ENCODE results near the gene DLG2.

The DLG2 gene

DNA sequence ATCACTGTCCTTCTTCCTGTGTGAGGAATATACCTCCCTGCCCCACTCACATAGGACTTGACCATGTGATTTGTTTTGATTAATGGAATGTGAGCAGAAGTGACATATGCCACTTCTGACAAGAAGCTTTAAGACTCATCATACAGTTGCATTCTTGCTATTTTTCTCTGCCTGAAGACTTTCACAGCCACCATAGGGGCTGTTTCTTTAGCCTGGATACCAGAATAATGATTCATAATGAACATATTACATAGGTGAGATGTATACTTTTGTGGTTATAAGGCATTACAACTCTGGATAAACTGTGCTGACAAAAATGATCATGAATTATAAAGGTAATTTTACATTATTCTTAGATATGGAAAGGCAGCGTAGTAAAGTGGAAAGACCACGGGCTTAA, 798.0 kb downstream of the DLG2 start:
- no peak for DNase-seq (ENCODE audit: extremely low read depth, low read depth)

DNA sequence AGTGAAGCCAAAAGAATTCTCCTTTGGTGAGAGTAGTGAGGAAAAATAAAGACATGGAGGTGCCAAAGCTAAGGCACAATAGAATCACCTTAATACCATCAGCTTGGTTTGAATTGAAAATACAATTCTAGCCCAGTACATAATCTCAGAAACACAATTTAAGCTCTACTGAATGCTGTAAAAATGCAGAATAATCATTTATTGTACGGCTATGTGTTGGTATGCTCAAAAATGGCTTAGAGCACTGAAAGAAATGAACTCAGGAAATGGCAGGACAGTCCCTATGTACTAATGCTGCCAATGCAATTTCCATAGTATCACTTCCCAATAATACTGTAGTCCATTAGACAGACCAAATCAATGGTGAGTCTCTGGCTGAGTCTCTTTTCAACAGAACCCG, 798.5 kb downstream of the DLG2 start:
- no peak for DNase-seq (ENCODE audit: extremely low read depth, low read depth)
- TF ChIP-seq, protein P1, sequence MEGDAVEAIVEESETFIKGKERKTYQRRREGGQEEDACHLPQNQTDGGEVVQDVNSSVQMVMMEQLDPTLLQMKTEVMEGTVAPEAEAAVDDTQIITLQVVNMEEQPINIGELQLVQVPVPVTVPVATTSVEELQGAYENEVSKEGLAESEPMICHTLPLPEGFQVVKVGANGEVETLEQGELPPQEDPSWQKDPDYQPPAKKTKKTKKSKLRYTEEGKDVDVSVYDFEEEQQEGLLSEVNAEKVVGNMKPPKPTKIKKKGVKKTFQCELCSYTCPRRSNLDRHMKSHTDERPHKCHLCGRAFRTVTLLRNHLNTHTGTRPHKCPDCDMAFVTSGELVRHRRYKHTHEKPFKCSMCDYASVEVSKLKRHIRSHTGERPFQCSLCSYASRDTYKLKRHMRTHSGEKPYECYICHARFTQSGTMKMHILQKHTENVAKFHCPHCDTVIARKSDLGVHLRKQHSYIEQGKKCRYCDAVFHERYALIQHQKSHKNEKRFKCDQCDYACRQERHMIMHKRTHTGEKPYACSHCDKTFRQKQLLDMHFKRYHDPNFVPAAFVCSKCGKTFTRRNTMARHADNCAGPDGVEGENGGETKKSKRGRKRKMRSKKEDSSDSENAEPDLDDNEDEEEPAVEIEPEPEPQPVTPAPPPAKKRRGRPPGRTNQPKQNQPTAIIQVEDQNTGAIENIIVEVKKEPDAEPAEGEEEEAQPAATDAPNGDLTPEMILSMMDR (IDR thresholded peaks at IDR 0.05; ENCODE audit: low read depth, low read length), result no peak

More for the DNA sequence above, 798.0 kb downstream of the DLG2 start:
- TF ChIP-seq, protein P1 (IDR thresholded peaks at IDR 0.05; ENCODE audit: low read depth, low read length), result no peak

DNA sequence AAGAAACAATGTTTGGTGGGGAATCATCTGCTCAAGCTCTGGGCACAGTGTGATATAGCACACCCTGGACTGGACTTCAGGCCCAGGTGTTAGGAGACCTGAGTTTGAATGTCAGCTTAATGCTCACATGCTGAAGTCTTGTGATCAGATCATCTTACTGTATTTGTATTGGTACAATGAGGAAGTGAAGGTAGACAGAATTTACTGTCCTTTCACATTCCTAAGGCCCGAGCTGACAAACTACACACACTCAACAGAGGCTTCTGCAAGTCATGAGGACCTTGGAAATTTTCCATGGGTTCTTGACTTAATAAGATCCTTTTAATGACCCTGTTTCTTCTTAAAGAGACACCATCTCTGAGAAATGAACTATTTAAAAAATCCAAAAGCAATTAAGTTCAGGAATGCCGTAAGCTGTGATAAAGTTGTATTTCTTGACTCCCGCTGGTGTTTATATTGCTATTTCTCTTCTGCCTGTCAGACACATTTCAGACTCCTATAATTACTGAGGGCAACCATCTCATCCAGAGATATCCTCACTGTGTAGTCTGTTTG, 802.0 kb downstream of the DLG2 start:
- no peak for DNase-seq (ENCODE audit: extremely low read depth, low read depth)
- TF ChIP-seq, protein P1 (IDR thresholded peaks at IDR 0.05; ENCODE audit: low read depth, low read length), result no peak

DNA sequence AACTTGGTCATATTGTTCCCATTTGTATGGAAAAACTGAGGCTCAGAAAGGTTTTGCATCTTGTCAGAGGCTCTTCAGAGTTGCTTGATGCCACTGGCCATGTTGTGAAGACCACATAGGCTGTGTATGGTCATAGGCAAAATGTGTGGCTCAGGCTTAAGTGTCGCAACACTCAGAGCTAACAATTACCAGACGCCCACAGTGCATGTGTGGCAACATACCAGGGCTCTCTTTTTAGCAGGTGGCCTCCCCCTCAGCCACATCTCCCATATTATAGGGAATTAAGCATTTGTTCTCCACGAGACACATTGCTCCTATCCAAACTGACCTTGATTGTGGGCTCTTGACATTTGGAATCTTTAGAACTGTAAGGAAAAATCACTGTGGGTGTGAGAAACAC, 802.5 kb downstream of the DLG2 start:
- DNase-seq (ENCODE audit: extremely low read depth, low read depth), result no peak
- TF ChIP-seq, protein P1 (IDR thresholded peaks at IDR 0.05; ENCODE audit: low read depth, low read length), result no peak

DNA sequence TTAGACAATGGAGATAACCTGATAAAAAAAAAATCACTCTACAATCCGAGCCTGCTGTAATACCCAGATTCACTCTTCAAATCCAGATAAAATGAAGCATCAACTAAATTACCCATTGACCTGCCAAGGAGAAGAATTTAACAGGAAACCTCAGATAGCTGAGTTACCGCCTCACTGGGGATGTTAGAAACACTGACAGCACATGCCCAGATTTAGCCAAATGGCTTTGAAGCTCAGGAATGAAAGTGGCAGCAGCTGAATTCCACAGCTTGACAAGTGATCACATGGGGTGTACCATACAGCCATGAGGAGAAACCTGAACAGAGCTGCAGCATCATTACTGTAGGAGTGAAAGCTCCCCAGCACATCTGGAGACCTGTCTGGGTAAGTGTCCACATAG, 807.6 kb downstream of the DLG2 start:
- TF ChIP-seq, protein P1 (IDR thresholded peaks at IDR 0.05; ENCODE audit: low read depth, low read length), result no peak
- DNase-seq (ENCODE audit: extremely low read depth, low read depth), result no peak

DNA sequence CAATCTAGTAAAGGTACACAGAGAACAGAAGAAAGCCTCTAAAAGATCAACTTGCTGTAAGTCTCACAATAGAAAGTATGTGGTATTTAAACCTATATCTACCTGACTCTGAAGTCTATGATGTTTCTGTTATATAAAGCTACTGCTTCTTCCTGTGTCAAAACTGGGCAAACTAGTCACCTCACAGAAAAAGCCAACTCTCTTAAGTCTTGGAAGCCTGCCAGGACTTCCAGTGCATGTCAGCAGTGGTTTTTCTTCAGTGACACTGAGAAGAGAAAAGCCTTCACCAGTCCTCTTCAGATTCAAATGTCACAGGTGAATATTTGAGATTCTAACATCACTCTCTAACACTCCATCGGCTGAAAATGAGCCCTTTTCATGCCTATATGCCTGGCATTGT, 808.0 kb downstream of the DLG2 start:
- DNase-seq (ENCODE audit: extremely low read depth, low read depth), result no peak
- TF ChIP-seq, protein P1 (IDR thresholded peaks at IDR 0.05; ENCODE audit: low read depth, low read length), result no peak

DNA sequence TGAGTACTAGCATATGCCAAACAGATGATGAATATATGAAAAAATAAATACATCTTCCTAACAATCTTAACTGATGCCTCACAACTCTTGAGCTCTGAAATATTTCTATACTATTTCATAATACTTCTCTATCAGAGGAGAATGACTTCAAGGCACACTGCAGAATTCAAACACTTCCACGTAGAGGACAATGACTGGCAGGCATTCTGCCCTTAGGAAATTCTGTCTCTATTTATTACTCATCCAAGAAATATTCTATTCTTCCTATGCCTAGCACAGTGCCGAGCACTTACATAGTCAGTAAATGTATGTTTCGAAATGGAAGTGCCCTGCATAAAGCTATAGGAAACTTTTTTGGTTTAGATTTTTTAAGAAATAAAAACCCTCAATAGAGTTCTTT, 809.1 kb downstream of the DLG2 start:
- TF ChIP-seq, protein P1 (IDR thresholded peaks at IDR 0.05; ENCODE audit: low read depth, low read length), result no peak
- no peak for DNase-seq (ENCODE audit: extremely low read depth, low read depth)
